Measurements from ENCODE around the gene RGS4. TPM values are rescaled to one million over a fixed set of nuclear protein-coding genes. Genes with fewer than 3 reads are reported as not detected.

The RGS4 gene
- total and polyA plus RNA-seq, 2 of the 13 experiments (the other 11 are each of a cell fraction or from before 2014, with no cell fraction given), result not detected

DNA sequence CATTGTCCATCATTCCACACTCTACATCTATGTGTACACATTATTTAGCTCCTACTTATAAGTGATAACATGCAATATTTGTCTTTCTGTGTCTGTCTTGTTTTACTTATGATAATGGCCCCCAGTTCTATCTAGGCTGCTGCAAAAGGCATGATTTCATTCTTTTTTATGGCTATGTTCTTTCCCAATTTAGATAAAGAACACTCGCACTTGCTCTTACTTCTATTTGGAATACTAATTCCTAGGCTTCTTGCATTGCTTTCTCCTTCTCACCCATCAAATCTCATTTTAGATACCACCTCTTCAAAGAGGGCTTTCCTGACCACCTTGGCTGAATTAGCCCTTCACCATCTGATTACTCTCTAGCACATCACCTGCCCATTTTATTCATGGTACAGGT is 3.0 kb upstream of the RGS4 start:
- WGBS (ENCODE audit: low lambda C conversion rate), result 8% methylated on average over 1 of the region's 1 CpG
- ATAC-seq (no peak), DNase-seq (ENCODE audit: low spot score) (no peak), FAIRE-seq (no peak)
- TF ChIP-seq MAFG (CRISPR knock-in tag; IDR thresholded peaks at IDR 0.05), result no peak
- TF ChIP-seq NFIC (IDR thresholded peaks at IDR 0.05; ENCODE audit: low read length), result no peak
- TF ChIP-seq REPIN1 (CRISPR knock-in tag; IDR thresholded peaks at IDR 0.05; ENCODE audit: borderline replicate concordance, low read depth), result no peak
- TF ChIP-seq, protein P1, sequence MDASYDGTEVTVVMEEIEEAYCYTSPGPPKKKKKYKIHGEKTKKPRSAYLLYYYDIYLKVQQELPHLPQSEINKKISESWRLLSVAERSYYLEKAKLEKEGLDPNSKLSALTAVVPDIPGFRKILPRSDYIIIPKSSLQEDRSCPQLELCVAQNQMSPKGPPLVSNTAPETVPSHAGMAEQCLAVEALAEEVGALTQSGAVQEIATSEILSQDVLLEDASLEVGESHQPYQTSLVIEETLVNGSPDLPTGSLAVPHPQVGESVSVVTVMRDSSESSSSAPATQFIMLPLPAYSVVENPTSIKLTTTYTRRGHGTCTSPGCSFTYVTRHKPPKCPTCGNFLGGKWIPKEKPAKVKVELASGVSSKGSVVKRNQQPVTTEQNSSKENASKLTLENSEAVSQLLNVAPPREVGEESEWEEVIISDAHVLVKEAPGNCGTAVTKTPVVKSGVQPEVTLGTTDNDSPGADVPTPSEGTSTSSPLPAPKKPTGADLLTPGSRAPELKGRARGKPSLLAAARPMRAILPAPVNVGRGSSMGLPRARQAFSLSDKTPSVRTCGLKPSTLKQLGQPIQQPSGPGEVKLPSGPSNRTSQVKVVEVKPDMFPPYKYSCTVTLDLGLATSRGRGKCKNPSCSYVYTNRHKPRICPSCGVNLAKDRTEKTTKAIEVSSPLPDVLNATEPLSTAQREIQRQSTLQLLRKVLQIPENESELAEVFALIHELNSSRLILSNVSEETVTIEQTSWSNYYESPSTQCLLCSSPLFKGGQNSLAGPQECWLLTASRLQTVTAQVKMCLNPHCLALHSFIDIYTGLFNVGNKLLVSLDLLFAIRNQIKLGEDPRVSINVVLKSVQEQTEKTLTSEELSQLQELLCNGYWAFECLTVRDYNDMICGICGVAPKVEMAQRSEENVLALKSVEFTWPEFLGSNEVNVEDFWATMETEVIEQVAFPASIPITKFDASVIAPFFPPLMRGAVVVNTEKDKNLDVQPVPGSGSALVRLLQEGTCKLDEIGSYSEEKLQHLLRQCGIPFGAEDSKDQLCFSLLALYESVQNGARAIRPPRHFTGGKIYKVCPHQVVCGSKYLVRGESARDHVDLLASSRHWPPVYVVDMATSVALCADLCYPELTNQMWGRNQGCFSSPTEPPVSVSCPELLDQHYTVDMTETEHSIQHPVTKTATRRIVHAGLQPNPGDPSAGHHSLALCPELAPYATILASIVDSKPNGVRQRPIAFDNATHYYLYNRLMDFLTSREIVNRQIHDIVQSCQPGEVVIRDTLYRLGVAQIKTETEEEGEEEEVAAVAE (CRISPR knock-in tag; IDR thresholded peaks at IDR 0.05; ENCODE audit: borderline replicate concordance), result no peak
- no peak for TF ChIP-seq JARID2 (CRISPR knock-in tag; IDR thresholded peaks at IDR 0.05; ENCODE audit: insufficient replicate concordance)
- no peak for TF ChIP-seq KDM6A (CRISPR knock-in tag; IDR thresholded peaks at IDR 0.05; ENCODE audit: low read depth)
- TF ChIP-seq MED13 (CRISPR knock-in tag; IDR thresholded peaks at IDR 0.05), result no peak
- TF ChIP-seq SRY (CRISPR knock-in tag; IDR thresholded peaks at IDR 0.05), result no peak
- in situ Hi-C loops (cut with HindIII; ENCODE audit: extremely low pct_ligation_motif_present, low pct_unique_long_range_greater_than_20kb) (no loop called here), intact Hi-C loops (cut with micrococcal nuclease; ENCODE audit: unreplicated experiment) (no loop called here)
- Histone ChIP-seq H3K9me3 (ENCODE audit: low read length) (no peaks in the 10 kb centered on the region), H3K4me1 (ENCODE audit: insufficient read depth, low read length) (no peaks in the 10 kb centered on the region), H3K79me2 (ENCODE audit: insufficient read depth, low read length) (no peaks in the 10 kb centered on the region), H3K36me3 (replicated peaks in 1 of 2; ENCODE audit: control insufficient read depth in 1 of 2, insufficient read depth in 2 of 2, low read length in 2 of 2) (no peaks in the 10 kb centered on the region), H2AFZ (ENCODE audit: low read length) (no peak overlapping the region), H3K9ac (ENCODE audit: insufficient read depth, low read depth, low read length) (no peak overlapping the region), H3K27ac (ENCODE audit: extremely low read length, insufficient read depth, low read length) (no peak overlapping the region), H3K4me2 (ENCODE audit: low read depth, low read length) (no peak overlapping the region), H4K20me1 (ENCODE audit: insufficient read depth, low read length) (no peaks in the 10 kb centered on the region), H3K4me3 (replicated peaks in 1 of 3; ENCODE audit: insufficient read depth in 1 of 3, low read depth in 2 of 3, low read length in 3 of 3) (no peak overlapping the region), H3K27me3 (ENCODE audit: control insufficient read depth in 1 of 2, insufficient read depth in 2 of 2, low read length in 2 of 2) (peaks cover 0 to 2% of the 10 kb centered on the region in 2 experiments; a peak in 1 of 5 replicates)
- ChIA-PET POLR2A (no interaction called here), CTCF (ENCODE audit: low intra/inter-chr PET ratio, low total read pairs) (no interaction called here)
- BruUV-seq (replicated peaks), result no TSS peak

Measured in HepG2 (cell line).